Cardiac muscle cell (in vitro differentiated cells and primary cell): ENCODE data around the gene ETNK2. TPM values are rescaled to one million over a fixed set of nuclear protein-coding genes. Genes with fewer than 3 reads are reported as not detected.
"Not testable (repeated sequence)": the region's sequence is repeated elsewhere in the genome, so short reads cannot be mapped to it uniquely, and the experiment has no call there.

Experiments
- DNase-seq, 2 donors: peaks; one replicate each; pipeline versions ENCODE4 v3.0.0 to v3.0.0-alpha.2; 2010 to 2017; ENCODE audit warnings: low read depth in 1 of 2, low spot score in 1 of 2
- H3K27ac ChIP-seq: fragments of 200-600 bp; sonication (generic); 2 replicates; pipeline ENCODE4 v1.5.1; 2016
- H3K27me3 ChIP-seq: fragments of 200-600 bp; sonication (generic); 2 replicates; pipeline ENCODE4 v1.6.0; 2016; ENCODE audit warnings: control low read depth
- H3K36me3 ChIP-seq: fragments of 200-600 bp; sonication (generic); 2 replicates; pipeline ENCODE4 v1.5.1; 2016; ENCODE audit warnings: control low read depth
- H3K4me1 ChIP-seq: fragments of 200-600 bp; sonication (generic); 2 replicates; pipeline ENCODE4 v1.8.1; 2017; ENCODE audit warnings: low read depth, mild to moderate bottlenecking, mixed run types
- H3K4me3 ChIP-seq: fragments of 200-600 bp; sonication (generic); 2 replicates; pipeline ENCODE4 v1.5.1; 2016; ENCODE audit warnings: mild to moderate bottlenecking
- H3K9me3 ChIP-seq: fragments of 200-600 bp; sonication (generic); 2 replicates; pipeline ENCODE4 v1.5.1; 2017; ENCODE audit warnings: low read depth, mild to moderate bottlenecking, control low read depth
- polyA plus RNA-seq: library from polyadenylated mRNA; unstranded; fragments of >200 nt; fragmentation: Nextera tagmentation; extraction: Ambion mirVana; gene quantifications from 2 replicates; pipeline ENCODE4 v1.2.1, GENCODE V29; 2016
- total RNA-seq: library from RNA; depleted of rRNA; stranded (reverse); fragments of >200 nt; gene quantifications from 2 replicates; pipeline ENCODE4 v1.2.3, GENCODE V29; 2016
- TF ChIP-seq, protein P1 (sequence below): IDR thresholded peaks from 2 replicates; pipeline ENCODE4 v1.5.1; 2012; ENCODE audit warnings: low read depth, mild to moderate bottlenecking, low read length

Gene ETNK2
- total and polyA plus RNA-seq, 2 experiments from 2014 or later = 24.7 to 29.9 TPM

DNA sequence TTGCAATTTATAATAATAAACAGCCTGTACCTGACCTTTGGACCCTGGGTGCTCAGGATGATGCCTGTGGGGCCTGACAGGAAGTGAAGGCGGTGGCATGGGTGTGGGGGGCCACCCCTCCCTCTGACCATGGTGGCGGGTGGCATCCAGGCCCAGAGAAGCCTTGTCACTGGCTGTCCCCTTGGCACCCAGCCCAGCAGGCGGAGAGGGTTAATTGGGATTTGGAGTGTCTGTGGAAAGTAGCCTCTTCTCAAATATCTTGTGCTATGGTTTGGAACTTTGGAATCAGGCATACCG lies 58.5 kb downstream of the ETNK2 start:
- Histone ChIP-seq H3K27ac (peak overlapping the region; percentile 20), H3K4me3 (no peak overlapping the region), H3K36me3 (no peaks in the 10 kb centered on the region), H3K9me3 (no peaks in the 10 kb centered on the region), H3K4me1 (peaks cover 20% of the 10 kb centered on the region), H3K27me3 (no peaks in the 10 kb centered on the region)
- DNase-seq = no peak
- TF ChIP-seq, protein P1, sequence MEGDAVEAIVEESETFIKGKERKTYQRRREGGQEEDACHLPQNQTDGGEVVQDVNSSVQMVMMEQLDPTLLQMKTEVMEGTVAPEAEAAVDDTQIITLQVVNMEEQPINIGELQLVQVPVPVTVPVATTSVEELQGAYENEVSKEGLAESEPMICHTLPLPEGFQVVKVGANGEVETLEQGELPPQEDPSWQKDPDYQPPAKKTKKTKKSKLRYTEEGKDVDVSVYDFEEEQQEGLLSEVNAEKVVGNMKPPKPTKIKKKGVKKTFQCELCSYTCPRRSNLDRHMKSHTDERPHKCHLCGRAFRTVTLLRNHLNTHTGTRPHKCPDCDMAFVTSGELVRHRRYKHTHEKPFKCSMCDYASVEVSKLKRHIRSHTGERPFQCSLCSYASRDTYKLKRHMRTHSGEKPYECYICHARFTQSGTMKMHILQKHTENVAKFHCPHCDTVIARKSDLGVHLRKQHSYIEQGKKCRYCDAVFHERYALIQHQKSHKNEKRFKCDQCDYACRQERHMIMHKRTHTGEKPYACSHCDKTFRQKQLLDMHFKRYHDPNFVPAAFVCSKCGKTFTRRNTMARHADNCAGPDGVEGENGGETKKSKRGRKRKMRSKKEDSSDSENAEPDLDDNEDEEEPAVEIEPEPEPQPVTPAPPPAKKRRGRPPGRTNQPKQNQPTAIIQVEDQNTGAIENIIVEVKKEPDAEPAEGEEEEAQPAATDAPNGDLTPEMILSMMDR = no peak

DNA sequence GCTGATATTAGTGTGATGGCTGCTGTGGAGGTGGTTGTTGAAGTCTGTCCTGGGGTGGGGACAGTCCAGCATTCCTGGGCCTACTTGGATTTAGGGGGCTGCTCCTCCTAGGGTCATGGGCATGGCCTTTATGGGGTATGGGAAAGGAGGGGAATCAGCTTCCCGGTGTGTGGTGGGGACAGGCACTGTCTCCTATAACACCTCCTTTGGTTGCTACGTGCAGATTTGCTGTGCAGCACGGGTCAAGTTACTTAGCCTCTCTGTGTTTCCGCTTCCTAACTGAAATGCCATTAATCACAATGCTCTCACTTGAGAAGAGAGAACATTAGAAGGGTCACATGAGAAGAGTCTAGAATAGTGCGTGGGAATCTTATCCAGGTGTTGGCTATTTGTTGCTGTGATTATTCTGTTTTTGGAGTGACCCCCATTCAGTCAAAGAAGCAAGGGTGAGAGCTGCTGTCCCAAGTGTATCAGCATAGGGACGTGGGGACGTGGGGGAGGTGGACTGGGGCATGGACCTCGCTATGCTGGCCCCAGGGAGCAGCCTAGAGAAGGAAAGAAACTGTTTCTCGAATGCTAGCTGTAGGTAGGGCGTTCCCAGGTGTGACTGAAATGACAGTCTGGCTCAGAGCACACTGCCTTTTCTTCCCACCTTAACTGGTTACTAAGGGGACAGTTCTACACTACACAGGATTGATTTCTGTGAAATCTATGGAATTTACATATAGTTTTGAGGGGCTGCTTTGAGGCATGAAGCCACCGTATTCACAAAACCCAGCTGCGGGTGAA lies 59.0 kb downstream of the ETNK2 start:
- TF ChIP-seq, protein P1 = no peak
- Histone ChIP-seq H3K27ac (peak overlapping the region; percentile 20), H3K36me3 (no peaks in the 10 kb centered on the region), H3K27me3 (no peaks in the 10 kb centered on the region), H3K9me3 (no peaks in the 10 kb centered on the region), H3K4me3 (no peak overlapping the region), H3K4me1 (peaks cover 20% of the 10 kb centered on the region)
- no peak for DNase-seq

DNA sequence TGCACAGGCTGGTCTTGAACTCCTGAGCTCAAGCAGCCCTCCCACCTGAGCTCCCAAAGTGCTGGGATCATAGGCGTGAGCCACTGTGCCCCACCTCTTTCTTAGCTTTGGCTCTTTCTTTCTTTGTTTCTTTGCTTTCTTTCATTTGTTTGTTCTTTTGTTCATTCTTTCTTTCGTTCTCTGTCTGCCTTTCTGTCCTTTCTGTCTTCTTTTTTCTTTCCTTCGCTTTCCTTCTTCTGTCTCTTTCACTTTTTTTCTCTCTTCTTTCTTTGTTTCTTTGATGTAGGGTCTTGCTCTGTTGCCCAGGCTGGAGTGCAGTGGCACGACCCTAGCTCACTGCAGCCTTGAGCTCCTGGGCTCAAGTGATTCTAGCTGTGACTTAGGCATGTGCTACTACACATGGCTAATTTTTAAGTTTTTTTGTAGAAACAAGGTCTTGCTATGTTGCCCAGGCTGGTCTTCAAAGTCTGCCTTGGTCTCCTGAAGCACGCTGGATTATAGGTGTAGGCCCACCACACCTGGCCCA lies 60.0 kb downstream of the ETNK2 start:
- no peaks in the 10 kb centered on the region for H3K9me3 ChIP-seq
- TF ChIP-seq, protein P1 = no peak
- H3K4me1 ChIP-seq = peaks cover 20% of the 10 kb centered on the region
- H3K27ac ChIP-seq = no peak overlapping the region
- no peak overlapping the region for H3K4me3 ChIP-seq
- no peak for DNase-seq
- H3K36me3 ChIP-seq = no peaks in the 10 kb centered on the region
- no peaks in the 10 kb centered on the region for H3K27me3 ChIP-seq

DNA sequence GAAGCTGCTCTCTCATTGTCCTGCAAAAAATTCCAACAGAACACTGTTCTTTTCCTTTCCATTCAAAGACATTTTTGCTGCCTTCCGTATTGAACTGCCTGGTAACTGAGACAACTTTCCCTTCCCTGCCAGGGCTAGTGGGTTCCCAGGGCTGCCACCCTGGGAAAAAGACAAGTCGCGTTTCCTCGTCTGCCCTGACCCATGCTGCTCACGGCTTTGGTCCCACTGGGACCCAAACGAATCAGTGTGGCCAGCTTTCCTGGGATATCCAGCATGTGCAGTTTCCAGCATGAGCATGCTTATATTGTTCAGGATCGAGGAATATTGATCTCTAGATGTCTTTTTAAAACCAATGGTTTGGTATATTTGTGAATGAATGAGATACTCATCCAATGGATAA lies 60.8 kb downstream of the ETNK2 start:
- no peaks in the 10 kb centered on the region for H3K36me3 ChIP-seq
- H3K27me3 ChIP-seq = no peaks in the 10 kb centered on the region
- TF ChIP-seq, protein P1 = no peak
- H3K27ac ChIP-seq = no peak overlapping the region
- peaks cover 20% of the 10 kb centered on the region for H3K4me1 ChIP-seq
- DNase-seq = no peak
- no peak overlapping the region for H3K4me3 ChIP-seq
- no peaks in the 10 kb centered on the region for H3K9me3 ChIP-seq

DNA sequence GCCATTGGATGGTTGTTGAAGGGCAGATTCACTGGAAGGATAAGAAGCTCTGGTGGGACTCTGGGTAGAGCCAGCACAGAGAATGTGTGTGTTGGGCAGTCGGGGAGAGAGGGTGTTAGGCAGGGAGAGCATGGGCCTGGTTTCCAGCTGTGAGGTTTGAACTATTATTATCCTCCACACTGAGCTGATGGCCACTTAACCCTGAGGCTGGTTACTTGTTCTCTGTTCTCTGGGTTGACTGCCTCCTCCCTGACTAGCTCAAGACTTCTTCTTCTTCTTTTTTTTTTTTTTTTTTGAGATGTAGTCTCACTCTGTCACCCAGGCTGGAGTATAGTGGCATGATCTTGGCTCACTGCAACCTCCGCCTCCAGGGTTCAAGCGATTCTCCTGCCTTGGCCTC lies 61.7 kb downstream of the ETNK2 start:
- not testable (repeated sequence) for H3K36me3 ChIP-seq, H3K27ac ChIP-seq, H3K4me3 ChIP-seq, H3K27me3 ChIP-seq, DNase-seq, H3K9me3 ChIP-seq
- peaks cover 17% of the 10 kb centered on the region for H3K4me1 ChIP-seq

DNA sequence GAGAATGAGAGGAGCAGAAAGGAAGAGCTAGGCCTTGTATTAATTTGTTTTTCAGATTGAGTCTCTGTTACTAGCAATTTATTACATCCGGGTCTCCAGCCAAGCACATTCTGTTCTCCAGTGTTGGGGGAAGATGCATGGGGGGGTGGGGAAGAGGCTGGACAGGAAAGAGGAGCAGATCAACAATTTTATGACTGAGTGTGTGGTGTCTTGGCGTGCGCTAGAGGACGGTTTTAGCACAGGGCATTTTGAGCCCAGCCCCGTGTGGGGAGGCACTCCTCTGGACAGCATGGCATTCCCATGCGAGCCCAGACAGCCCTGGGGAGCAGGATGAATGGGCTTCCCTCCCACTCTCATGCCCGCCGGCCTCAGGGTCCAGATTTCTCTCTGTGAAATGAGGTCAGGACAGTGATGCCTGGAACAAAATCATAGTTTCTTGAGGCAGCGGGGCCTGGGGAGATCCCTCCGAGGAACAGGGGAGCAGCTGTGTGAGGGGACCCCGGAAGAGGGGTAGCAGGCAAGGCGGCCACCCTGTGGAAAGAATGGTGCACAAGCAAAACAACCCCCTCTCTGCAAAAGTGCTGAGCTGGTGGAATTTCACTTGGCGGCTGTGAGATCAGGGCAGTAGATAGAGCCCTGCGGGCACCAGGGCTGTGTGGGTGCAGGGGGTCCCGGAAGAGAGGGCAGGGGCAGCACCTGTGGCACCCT lies 62.6 kb downstream of the ETNK2 start:
- Histone ChIP-seq H3K9me3 (no peaks in the 10 kb centered on the region), H3K4me1 (peaks cover 10% of the 10 kb centered on the region), H3K27ac (no peak overlapping the region), H3K36me3 (no peaks in the 10 kb centered on the region), H3K27me3 (no peaks in the 10 kb centered on the region), H3K4me3 (no peak overlapping the region)
- TF ChIP-seq, protein P1 = no peak
- DNase-seq = peak in 1 of 2 donors; percentile 52
